ENCODE results near the gene PYY.

Gene PYY

GRCh38 chr17:43915559-43915958, 38.2 kb downstream of the PYY start:
- no peak for DNase-seq (ENCODE audit: low read depth in 3 of 3)

- DNase-seq (ENCODE audit: low read depth in 3 of 3): no peak
Measured at GRCh38 chr17:43914451-43914850, 39.3 kb downstream of the PYY start.

- DNase-seq (ENCODE audit: low read depth in 3 of 3): no peak
Measured at GRCh38 chr17:43913584-43913983, 40.2 kb downstream of the PYY start.

- DNase-seq (ENCODE audit: low read depth in 3 of 3): no peak
Measured at GRCh38 chr17:43912635-43913304, 41.0 kb downstream of the PYY start.

GRCh38 chr17:43911904-43912303, 41.8 kb downstream of the PYY start:
- DNase-seq (ENCODE audit: low read depth in 3 of 3): no peak

GRCh38 chr17:43909537-43910231, 44.1 kb downstream of the PYY start:
- no peak for DNase-seq (ENCODE audit: low read depth in 3 of 3)

- no peak for DNase-seq (ENCODE audit: low read depth in 3 of 3)
Measured at GRCh38 chr17:43907998-43908721, 45.6 kb downstream of the PYY start.

- DNase-seq (ENCODE audit: low read depth in 3 of 3): no peak
Measured at GRCh38 chr17:43907425-43907981, 46.2 kb downstream of the PYY start, which contains the start of gene MPP2. MPP2 (minus strand) TSS chr17:43907536; CDS start chr17:43904460, 3,076 bp downstream.

GRCh38 chr17:43906951-43907424, 46.8 kb downstream of the PYY start:
- DNase-seq (ENCODE audit: low read depth in 3 of 3): no peak

GRCh38 chr17:43905985-43906852, 47.5 kb downstream of the PYY start:
- no peak for DNase-seq (ENCODE audit: low read depth in 3 of 3)

GRCh38 chr17:43905400-43905984, 48.2 kb downstream of the PYY start:
- DNase-seq (ENCODE audit: low read depth in 3 of 3): no peak
